Stimulated activated CD4-positive, alpha-beta T cell treated with anti-CD3 and anti-CD28 coated beads, Interleukin-2, amount 100 ng/mL, for 4 hours (primary cell): Measurements from ENCODE around the gene RNF4.
"Not testable (repeated sequence)": the region's sequence is repeated elsewhere in the genome, so short reads cannot be mapped to it uniquely, and the experiment has no call there.

Source experiments
- DNase-seq: peaks from one replicate; pipeline ENCODE4 v3.0.0-alpha.2; 2020; ENCODE audit warnings: low read depth

RNF4 gene

GRCh38 chr4:2458546-2459491 lies 10.1 kb upstream of the RNF4 start:
- no peak for DNase-seq

- no peak for DNase-seq
Observed at GRCh38 chr4:2459589-2460349, 9.1 kb upstream of the RNF4 start.

- DNase-seq, result no peak
Observed at GRCh38 chr4:2461246-2461960, 7.5 kb upstream of the RNF4 start.

- peak; percentile 41 for DNase-seq
Observed at GRCh38 chr4:2462218-2462991, 6.5 kb upstream of the RNF4 start.

GRCh38 chr4:2462992-2463762 lies 5.7 kb upstream of the RNF4 start:
- no peak for DNase-seq

- no peak for DNase-seq
Observed at GRCh38 chr4:2465032-2465431, 3.9 kb upstream of the RNF4 start.

- not testable (repeated sequence) for DNase-seq
Observed at GRCh38 chr4:2465544-2465943, 3.4 kb upstream of the RNF4 start.

GRCh38 chr4:2469192-2469984 lies 482 bp downstream of the RNF4 start:
- DNase-seq, result peak; percentile 61

- no peak for DNase-seq
Observed at GRCh38 chr4:2470791-2471190, 1.9 kb downstream of the RNF4 start.

- no peak for DNase-seq
Observed at GRCh38 chr4:2472187-2472586, 3.3 kb downstream of the RNF4 start.

GRCh38 chr4:2478229-2478628 lies 9.3 kb downstream of the RNF4 start:
- DNase-seq, result no peak

- DNase-seq, result no peak
Observed at GRCh38 chr4:2480649-2481048, 11.7 kb downstream of the RNF4 start.

- DNase-seq, result no peak
Observed at GRCh38 chr4:2482192-2482591, 13.3 kb downstream of the RNF4 start.

GRCh38 chr4:2482693-2483092 lies 13.8 kb downstream of the RNF4 start:
- DNase-seq, result no peak

GRCh38 chr4:2483237-2483636 lies 14.3 kb downstream of the RNF4 start:
- DNase-seq, result no peak

GRCh38 chr4:2484185-2484584 lies 15.3 kb downstream of the RNF4 start:
- no peak for DNase-seq

GRCh38 chr4:2484993-2485392 lies 16.1 kb downstream of the RNF4 start:
- DNase-seq, result peak; percentile 27

GRCh38 chr4:2485956-2486355 lies 17.1 kb downstream of the RNF4 start:
- DNase-seq, result no peak

- no peak for DNase-seq
Observed at GRCh38 chr4:2486981-2487380, 18.1 kb downstream of the RNF4 start.

GRCh38 chr4:2487632-2488031 lies 18.7 kb downstream of the RNF4 start:
- DNase-seq, result no peak
